Transverse colon (tissue), 4 donors: ENCODE data around the gene TRIM44. TPM values are rescaled to one million over a fixed set of nuclear protein-coding genes. Genes with fewer than 3 reads are reported as not detected.

Source experiments
- DNase-seq: peaks from one replicate; pipeline ENCODE4 v3.0.0-alpha.2; 2019
- H3K27ac ChIP-seq, 4 donors: fragments of 200-600 bp; sonication (generic); 2 replicates each; pipeline ENCODE4 v1.5.1; 2016 to 2018; ENCODE audit warnings: inconsistent platforms in 4 of 4
- H3K27me3 ChIP-seq: fragments of 200-600 bp; sonication (generic); 2 replicates; pipeline ENCODE4 v1.5.1; 2017; ENCODE audit warnings: inconsistent platforms
- H3K36me3 ChIP-seq, 4 donors: fragments of 200-600 bp; sonication (generic); 2 replicates each; pipeline ENCODE4 v1.5.1; 2017 to 2019; ENCODE audit warnings: inconsistent platforms in 4 of 4
- H3K4me1 ChIP-seq, 4 donors: fragments of 200-600 bp; sonication (generic); 2 replicates each; pipeline ENCODE4 v1.5.1; 2017 to 2020; ENCODE audit warnings: inconsistent platforms in 4 of 4
- H3K4me3 ChIP-seq, 4 donors: fragments of 200-600 bp; sonication (generic); 1 replicate in 1 of 4; 2 replicates in 3 of 4; pipeline versions ENCODE4 v1.5.1 to v1.6.1; 2017 to 2019; ENCODE audit warnings: inconsistent platforms in 4 of 4
- H3K9me3 ChIP-seq, 2 donors: fragments of 200-600 bp; sonication (generic); 2 replicates each; pipeline ENCODE4 v1.5.1; 2017 to 2019; ENCODE audit warnings: inconsistent platforms in 2 of 2
- EP300 ChIP-seq: sonication (generic); formaldehyde crosslinking; IDR thresholded peaks from one replicate; pipeline ENCODE4 v1.6.1; 2017; ENCODE audit warnings: antibody characterized with exemption, low read depth
- POLR2A ChIP-seq: fragments of 450-650 bp; IDR thresholded peaks from one replicate; pipeline ENCODE4 v1.6.1; 2016; ENCODE audit warnings: antibody characterized with exemption, mild to moderate bottlenecking, moderate library complexity
- POLR2AphosphoS5 ChIP-seq, 3 donors: sonication (generic); formaldehyde crosslinking; IDR thresholded peaks; one replicate each; pipeline ENCODE4 v1.6.1; 2016; ENCODE audit warnings: antibody characterized with exemption in 3 of 3
- WGBS, 2 donors: methylation state at CpG; one replicate each; pipeline ENCODE4 v1.1.5; 2018; ENCODE audit warnings: low coverage in 1 of 2; 5-methylcytosine and 5-hydroxymethylcytosine counted together
- in situ Hi-C, 4 donors: fragments of 200-750 bp; cut with MboI; loops; one replicate each; pipeline versions ENCODE4 v1.15.0 to v1.15.1; 2017; ENCODE audit warnings: low sequenced_read_pairs in 3 of 4, low pct_ligation_motif_present in 1 of 4, low pct_unique_long_range_greater_than_20kb in 1 of 4
- intact Hi-C: fragments of 100-400 bp; cut with DNase I; formaldehyde crosslinking; loops from one replicate; pipeline ENCODE4 v1.15.1; 2023; ENCODE audit warnings: low total_unique reads
- total RNA-seq, 4 donors: library from RNA; depleted of rRNA; stranded (reverse); fragments of >200 nt; gene quantifications; one replicate each; pipeline ENCODE4 v1.1.0, GENCODE V29; 2016
- TF ChIP-seq, protein P1 (sequence below), 5 experiments: fragments of 200-600 bp in 3 of 5; fragments of 450-650 bp in 2 of 5; sonication (generic) in 3 of 5; IDR thresholded peaks; 1 replicate in 2 of 5; 2 replicates in 3 of 5; pipeline ENCODE4 v1.5.1; 2016 to 2017; ENCODE audit warnings: antibody characterized with exemption in 5 of 5, inconsistent platforms in 3 of 5, mild to moderate bottlenecking in 2 of 5, moderate library complexity in 1 of 5

TRIM44 gene
- total RNA-seq, 4 donors from 2014 or later: 17.9 to 93.9 (median 37.5) TPM

DNA sequence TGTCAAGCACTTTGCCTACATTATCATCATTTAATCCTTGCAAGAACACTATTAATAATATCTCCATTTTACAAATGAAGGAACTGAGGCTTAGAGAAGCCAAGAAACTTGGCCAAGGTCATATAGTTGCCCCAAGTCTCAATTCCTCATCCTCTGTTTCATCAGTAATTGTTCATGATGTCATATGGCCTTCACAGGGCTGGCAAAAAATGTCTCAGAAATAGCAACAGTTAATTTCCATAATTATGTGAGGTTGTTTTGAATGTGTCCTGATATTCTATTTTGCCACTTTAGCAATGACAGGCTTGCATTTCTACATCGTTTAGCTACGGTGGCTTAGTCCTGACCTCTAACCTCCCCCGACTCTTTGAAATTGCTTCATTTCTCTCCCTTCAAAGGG lies 20.6 kb upstream of the TRIM44 start:
- WGBS, 2 donors: 90% methylated on average over 3 of the region's 3 CpGs; no CpG with 5 or more reads in 1 of the 2 donors
- no peaks in the 10 kb centered on the region for H3K4me1 ChIP-seq
- no peak for DNase-seq
- no peaks in the 10 kb centered on the region for H3K36me3 ChIP-seq
- H3K27me3 ChIP-seq: peaks cover 10% of the 10 kb centered on the region
- intact Hi-C loops (no loop called here), in situ Hi-C loops (no loop called here)
- TF ChIP-seq EP300 (no peak), POLR2A (no peak), POLR2AphosphoS5 (IDR thresholded peaks at IDR 0.05) (no peak)
- TF ChIP-seq, protein P1, sequence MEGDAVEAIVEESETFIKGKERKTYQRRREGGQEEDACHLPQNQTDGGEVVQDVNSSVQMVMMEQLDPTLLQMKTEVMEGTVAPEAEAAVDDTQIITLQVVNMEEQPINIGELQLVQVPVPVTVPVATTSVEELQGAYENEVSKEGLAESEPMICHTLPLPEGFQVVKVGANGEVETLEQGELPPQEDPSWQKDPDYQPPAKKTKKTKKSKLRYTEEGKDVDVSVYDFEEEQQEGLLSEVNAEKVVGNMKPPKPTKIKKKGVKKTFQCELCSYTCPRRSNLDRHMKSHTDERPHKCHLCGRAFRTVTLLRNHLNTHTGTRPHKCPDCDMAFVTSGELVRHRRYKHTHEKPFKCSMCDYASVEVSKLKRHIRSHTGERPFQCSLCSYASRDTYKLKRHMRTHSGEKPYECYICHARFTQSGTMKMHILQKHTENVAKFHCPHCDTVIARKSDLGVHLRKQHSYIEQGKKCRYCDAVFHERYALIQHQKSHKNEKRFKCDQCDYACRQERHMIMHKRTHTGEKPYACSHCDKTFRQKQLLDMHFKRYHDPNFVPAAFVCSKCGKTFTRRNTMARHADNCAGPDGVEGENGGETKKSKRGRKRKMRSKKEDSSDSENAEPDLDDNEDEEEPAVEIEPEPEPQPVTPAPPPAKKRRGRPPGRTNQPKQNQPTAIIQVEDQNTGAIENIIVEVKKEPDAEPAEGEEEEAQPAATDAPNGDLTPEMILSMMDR (IDR thresholded peaks at IDR 0.05): no peak
- H3K27ac ChIP-seq: no peak overlapping the region
- H3K9me3 ChIP-seq: no peaks in the 10 kb centered on the region
- H3K4me3 ChIP-seq: no peak overlapping the region

DNA sequence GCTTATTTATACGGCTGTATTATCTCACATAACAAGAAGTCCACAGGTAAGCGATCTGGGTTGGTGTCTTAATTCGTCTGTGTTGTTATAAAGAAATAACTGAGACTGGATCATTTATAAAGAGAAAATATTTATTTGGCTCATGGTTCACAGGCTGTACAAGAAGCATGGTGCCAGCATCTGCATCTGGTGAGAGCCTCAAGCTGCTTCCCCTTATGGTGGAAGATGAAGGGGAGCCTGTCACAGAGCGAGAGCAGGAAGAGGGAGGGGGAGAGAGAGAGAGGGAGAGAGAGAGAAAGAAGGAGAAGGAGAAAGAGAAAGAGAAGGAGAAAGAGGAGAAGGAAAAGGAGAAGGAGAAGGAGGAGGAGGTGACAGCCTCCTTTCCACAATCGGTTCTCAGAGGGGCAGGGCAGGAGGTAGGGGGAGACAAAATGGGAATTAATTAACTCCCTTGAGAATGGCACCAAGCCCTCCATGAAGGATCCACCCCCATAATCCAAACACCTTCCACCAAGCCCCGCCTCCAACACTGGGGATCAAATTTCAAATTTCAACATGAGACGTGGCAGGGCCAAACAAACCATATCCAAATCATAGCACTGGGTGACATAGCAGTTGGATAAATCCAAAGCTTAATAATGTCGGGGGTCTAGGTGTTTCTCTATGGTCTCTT lies 15.0 kb upstream of the TRIM44 start:
- no peak overlapping the region for H3K4me3 ChIP-seq
- no peak overlapping the region for H3K27ac ChIP-seq
- H3K9me3 ChIP-seq: no peaks in the 10 kb centered on the region
- no peaks in the 10 kb centered on the region for H3K36me3 ChIP-seq
- peaks cover 5% of the 10 kb centered on the region for H3K27me3 ChIP-seq
- 68 to 76% methylated on average over 5 to 8 of the region's 8 CpGs for WGBS, 2 donors
- no peaks in the 10 kb centered on the region for H3K4me1 ChIP-seq
- no peak for DNase-seq
- intact Hi-C loops (no loop called here), in situ Hi-C loops (no loop called here)
- no peak for TF ChIP-seq POLR2AphosphoS5 (IDR thresholded peaks at IDR 0.05)
- TF ChIP-seq POLR2A: no peak
- TF ChIP-seq EP300: no peak
- TF ChIP-seq, protein P1 (IDR thresholded peaks at IDR 0.05): no peak

DNA sequence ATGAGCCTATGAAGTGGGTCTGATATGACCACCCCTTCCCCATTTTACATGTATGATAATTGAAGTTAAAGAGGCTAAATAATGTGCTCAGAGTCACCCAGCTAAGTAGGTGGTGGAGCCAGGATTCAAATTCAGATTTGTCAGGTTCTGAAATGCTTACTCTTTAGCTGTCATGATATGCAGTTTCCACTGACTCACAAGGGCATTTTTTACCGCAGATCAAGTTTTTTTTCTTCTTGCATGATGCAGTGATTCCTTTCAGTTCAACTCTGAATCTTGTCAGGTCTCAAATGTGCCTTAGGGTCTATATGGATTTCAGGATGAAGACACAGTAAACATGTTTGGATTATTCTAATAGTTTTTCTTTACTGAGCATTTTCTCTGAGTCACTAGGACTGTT lies 12.6 kb upstream of the TRIM44 start:
- WGBS, 2 donors: 54 to 60% methylated on average over 1 of the region's 1 CpG
- Histone ChIP-seq H3K4me1 (no peaks in the 10 kb centered on the region), H3K27me3 (peaks cover 18% of the 10 kb centered on the region), H3K36me3 (no peaks in the 10 kb centered on the region), H3K27ac (no peak overlapping the region), H3K4me3 (no peak overlapping the region), H3K9me3 (no peaks in the 10 kb centered on the region)
- in situ Hi-C loops (no loop called here), intact Hi-C loops (no loop called here)
- TF ChIP-seq, protein P1 (IDR thresholded peaks at IDR 0.05): no peak
- TF ChIP-seq EP300 (no peak), POLR2AphosphoS5 (IDR thresholded peaks at IDR 0.05) (no peak), POLR2A (no peak)
- DNase-seq: no peak

DNA sequence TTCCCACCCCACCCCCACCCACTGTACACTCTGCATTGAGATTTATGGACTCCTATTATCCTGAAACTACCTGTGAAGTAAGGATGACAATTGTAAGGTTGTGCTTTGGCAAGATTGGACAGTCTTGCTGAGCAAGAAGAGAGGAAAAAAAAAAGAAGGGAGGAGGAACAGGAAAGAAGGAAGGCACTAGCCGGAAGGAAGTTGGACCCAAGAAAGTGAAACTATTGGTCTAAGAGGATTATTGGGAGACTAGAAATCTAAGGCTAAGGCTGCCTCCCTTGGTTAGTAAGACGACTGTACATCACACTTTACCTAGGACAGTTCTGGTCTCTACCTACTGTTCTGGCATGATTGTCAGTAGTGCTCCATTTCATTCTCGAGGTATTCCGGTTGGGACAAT lies 12.1 kb upstream of the TRIM44 start:
- Histone ChIP-seq H3K27ac (no peak overlapping the region), H3K9me3 (no peaks in the 10 kb centered on the region), H3K36me3 (no peaks in the 10 kb centered on the region), H3K4me1 (no peaks in the 10 kb centered on the region), H3K27me3 (peaks cover 21% of the 10 kb centered on the region), H3K4me3 (no peak overlapping the region)
- TF ChIP-seq, protein P1 (IDR thresholded peaks at IDR 0.05): no peak
- TF ChIP-seq POLR2A (no peak), POLR2AphosphoS5 (IDR thresholded peaks at IDR 0.05) (no peak), EP300 (no peak)
- intact Hi-C loops: no loop called here
- WGBS, 2 donors: 69 to 84% methylated on average over 4 of the region's 4 CpGs
- in situ Hi-C loops: no loop called here
- no peak for DNase-seq
